Endothelial cell of umbilical vein (primary cell): ENCODE measurements around the gene CNPY1. TPM values are rescaled to one million over a fixed set of nuclear protein-coding genes. Genes with fewer than 3 reads are reported as not detected.

Experiments
- BruUV-seq: library from RNA; stranded (reverse); fragments of 400-500 nt; replicated peaks from 2 replicates; lab custom pipeline; 2021; lab: Mats Ljungman, UMichigan
- CTCF ChIA-PET: fragments of 300-600, 350-600 bp; sonication (Branson Sonifier 250); formaldehyde crosslinking; loops from one replicate; lab custom pipeline; 2021; ENCODE audit warnings: antibody characterized with exemption, inconsistent platforms; lab: Charles Lee
- POLR2A ChIA-PET: fragments of 300-600, 350-600 bp; sonication (Branson Sonifier 250); formaldehyde crosslinking; loops from one replicate; lab custom pipeline; 2021; ENCODE audit warnings: antibody characterized with exemption, inconsistent platforms; lab: Charles Lee
- DNase-seq: peaks from one replicate; pipeline ENCODE4 v3.0.0-alpha.2; 2011; ENCODE audit warnings: low read depth, low spot score
- FAIRE-seq: peaks from 2 replicates; lab custom pipeline; 2011; peaks lifted over from hg19 to GRCh38; lab: Jason Lieb, UNC
- H2AFZ ChIP-seq: 2 replicates; pipeline ENCODE4 v1.6.0; 2012; ENCODE audit warnings: low read depth, low read length, control low read depth, inconsistent platforms
- H3K27ac ChIP-seq: 2 replicates; pipeline ENCODE4 v1.5.1; 2011; ENCODE audit warnings: low read depth, mild to moderate bottlenecking, control low read depth, low read length, moderate library complexity; ENCODE audit not compliant: insufficient read depth
- H3K27me3 ChIP-seq, 2 experiments: 2 replicates each; pipeline versions ENCODE4 v1.6.0 to v1.6.1; 2011; ENCODE audit warnings: low read length in 2 of 2, mixed read lengths in 1 of 2; ENCODE audit not compliant: control insufficient read depth in 2 of 2, insufficient read depth in 2 of 2
- H3K36me3 ChIP-seq, 2 experiments: 2 replicates in 1 of 2; 3 replicates in 1 of 2; pipeline ENCODE4 v1.5.1; 2011; ENCODE audit warnings: low read length in 2 of 2, mild to moderate bottlenecking in 1 of 2, moderate library complexity in 1 of 2; ENCODE audit not compliant: control insufficient read depth in 2 of 2, insufficient read depth in 2 of 2; ENCODE audit errors: extremely low read depth in 1 of 2
- H3K4me1 ChIP-seq: 3 replicates; pipeline ENCODE4 v1.5.1; 2011; ENCODE audit warnings: mild to moderate bottlenecking, low read length; ENCODE audit not compliant: control insufficient read depth, insufficient read depth; ENCODE audit errors: extremely low read depth
- H3K4me2 ChIP-seq: 2 replicates; pipeline ENCODE4 v1.6.1; 2011; ENCODE audit warnings: low read length, control low read depth, mixed read lengths; ENCODE audit not compliant: insufficient read depth
- H3K4me3 ChIP-seq, 3 experiments: fragments of 200-600 bp in 1 of 3; sonication (generic), shearing (Covaris generic) in 1 of 3; replicated peaks in 1 of 3; 2 replicates each; pipeline ENCODE4 v1.5.1; 2011 to 2016; ENCODE audit warnings: control low read depth in 3 of 3, low read length in 3 of 3, mild to moderate bottlenecking in 2 of 3, inconsistent platforms in 1 of 3, low read depth in 1 of 3, moderate library complexity in 1 of 3; ENCODE audit not compliant: insufficient read depth in 1 of 3
- H3K79me2 ChIP-seq: 2 replicates; pipeline ENCODE4 v1.6.0; 2012; ENCODE audit warnings: low read length, inconsistent platforms; ENCODE audit not compliant: control insufficient read depth, insufficient read depth
- H3K9ac ChIP-seq: replicated peaks from 2 replicates; pipeline ENCODE3; 2011; ENCODE audit warnings: low read length, control low read depth; ENCODE audit not compliant: insufficient read depth; ENCODE audit errors: extremely low read depth
- H3K9me1 ChIP-seq: replicated peaks from 3 replicates; pipeline ENCODE4 v1.6.0; 2011; ENCODE audit warnings: mild to moderate bottlenecking, low read length; ENCODE audit not compliant: control insufficient read depth, insufficient read depth; ENCODE audit errors: extremely low read depth
- H3K9me3 ChIP-seq: replicated peaks from 2 replicates; pipeline ENCODE4 v1.5.1; 2012; ENCODE audit warnings: low read length, inconsistent platforms; ENCODE audit not compliant: control insufficient read depth, insufficient read depth
- H4K20me1 ChIP-seq: replicated peaks from 2 replicates; pipeline ENCODE3; 2011; ENCODE audit warnings: mild to moderate bottlenecking, low read length; ENCODE audit not compliant: control insufficient read depth, insufficient read depth; ENCODE audit errors: extremely low read depth
- CTCF ChIP-seq, 2 donors: IDR thresholded peaks; 1 replicate in 1 of 2; 2 replicates in 1 of 2; pipeline ENCODE4 v1.5.1; 2011; ENCODE audit warnings: low read length in 2 of 2, mild to moderate bottlenecking in 2 of 2, moderate library complexity in 2 of 2, control low read depth in 1 of 2, inconsistent platforms in 1 of 2, low read depth in 1 of 2; ENCODE audit not compliant: insufficient read depth in 1 of 2; ENCODE audit errors: extremely low read depth in 1 of 2
- EZH2 ChIP-seq: IDR thresholded peaks from 2 replicates; pipeline ENCODE4 v1.6.1; 2012; ENCODE audit warnings: borderline replicate concordance, low read depth, mild to moderate bottlenecking, moderate library complexity, low read length, inconsistent platforms; ENCODE audit not compliant: severe bottlenecking
- POLR2AphosphoS5 ChIP-seq: IDR thresholded peaks from 2 replicates; pipeline ENCODE4 v1.6.1; 2012; ENCODE audit warnings: low read depth, mild to moderate bottlenecking, control low read depth, low read length, moderate library complexity; ENCODE audit not compliant: insufficient read depth
- dilution Hi-C: fragments of 300-500 bp; cut with MboI; formaldehyde crosslinking; loops from one replicate; pipeline ENCODE4 v1.15.0; 2019; ENCODE audit warnings: low sequenced_read_pairs; ENCODE audit not compliant: extremely low pct_ligation_motif_present
- intact Hi-C: fragments of 100-400 bp; cut with micrococcal nuclease; formaldehyde crosslinking; loops from one replicate; pipeline ENCODE4 v1.10.0; 2022
- polyA plus RNA-seq, 4 experiments: library from polyadenylated mRNA; depleted of rRNA in 3 of 4; stranded (reverse) in 3 of 4; unstranded in 1 of 4; fragments of >200 nt; gene quantifications; 2 replicates each; pipeline versions ENCODE4 v1.2.1 to v1.2.3, GENCODE V29; 2011 to 2012; ENCODE audit warnings: missing spikeins in 1 of 4
- total RNA-seq: library from RNA; stranded (reverse); gene quantifications from 2 replicates; pipeline ENCODE4 v1.2.3, GENCODE V29; 2021

CNPY1 gene
- total and polyA plus RNA-seq, 2 donors (not counting 3 experiments of a cell fraction or from before 2014, with no cell fraction given) = not detected

- DNase-seq (no peak), FAIRE-seq (no peak)
- H2AFZ ChIP-seq = no peak overlapping the region
- BruUV-seq = no TSS peak
- no peaks in the 10 kb centered on the region for H3K4me1 ChIP-seq
- H3K9me1 ChIP-seq = no peaks in the 10 kb centered on the region
- H3K9me3 ChIP-seq = no peaks in the 10 kb centered on the region
- no peak overlapping the region for H3K4me3 ChIP-seq
- H3K27me3 ChIP-seq = peaks cover 83 to 100% of the 10 kb centered on the region in 2 experiments
- H3K27ac ChIP-seq = no peak overlapping the region
- TF ChIP-seq CTCF (IDR thresholded peaks at IDR 0.05; ENCODE audit: extremely low read depth in 1 of 2, insufficient read depth in 1 of 2, low read depth in 1 of 2, low read length in 2 of 2) = peak in 1 of 2 donors; percentile 29
- no peak for TF ChIP-seq POLR2AphosphoS5
- TF ChIP-seq EZH2 = peak; percentile 94
- no peak overlapping the region for H3K9ac ChIP-seq
- H3K4me2 ChIP-seq = no peak overlapping the region
- ChIA-PET POLR2A (no interaction called here), CTCF (no interaction called here)
- H3K79me2 ChIP-seq = no peaks in the 10 kb centered on the region
- dilution Hi-C loops = no loop called here
- no peaks in the 10 kb centered on the region for H3K36me3 ChIP-seq
- intact Hi-C loops = no loop called here
- H4K20me1 ChIP-seq = no peaks in the 10 kb centered on the region
Measured at GRCh38 chr7:155466814-155467733, 79.3 kb downstream of the CNPY1 start.
